GM03348 (cell line): ENCODE measurements around the gene MUCL1.

Experiments
- DNase-seq: peaks from one replicate; pipeline ENCODE4 v3.0.0; 2012; ENCODE audit warnings: low spot score

MUCL1 gene

DNA sequence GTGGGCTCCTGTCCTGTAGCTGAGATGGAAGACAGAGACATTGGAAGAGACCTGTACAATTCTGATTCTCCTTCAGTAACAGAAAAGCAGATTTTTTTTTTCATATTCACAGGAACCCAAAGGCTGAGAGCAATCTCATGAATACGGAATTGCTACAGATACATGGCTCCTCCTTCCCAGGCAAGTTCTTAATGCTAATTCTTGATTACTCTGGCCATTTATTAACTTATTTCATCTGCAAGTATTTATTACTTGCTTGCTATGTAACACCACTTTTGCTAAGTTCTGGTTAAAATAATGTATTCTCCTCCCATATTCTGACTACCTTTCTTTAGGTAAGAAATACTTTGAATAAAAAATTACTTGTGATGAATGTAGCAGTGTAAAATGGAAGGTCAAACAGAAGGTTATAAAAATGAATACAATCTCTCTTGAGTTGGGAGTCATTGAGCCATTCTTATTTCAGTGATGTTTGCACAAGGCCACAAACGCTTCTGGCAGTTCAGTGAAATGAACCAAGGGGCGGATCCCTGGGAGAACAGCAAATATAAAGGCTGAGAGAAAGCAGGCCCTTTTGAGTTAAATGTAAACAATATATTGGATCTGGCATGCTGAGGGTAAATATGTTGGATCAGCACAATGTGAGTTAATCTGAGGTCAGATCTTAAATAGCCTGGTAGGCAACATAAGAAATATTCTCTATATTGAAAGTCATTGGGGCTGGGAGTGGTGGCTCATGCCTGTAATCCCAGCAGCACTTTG is 37.6 kb downstream of the MUCL1 start:
- no peak for DNase-seq
